Skeletal muscle tissue (tissue), 4 donors: Measurements from ENCODE around the gene VMO1. TPM values are rescaled to one million over a fixed set of nuclear protein-coding genes. Genes with fewer than 3 reads are reported as not detected.

Experiments used
- H3K27ac ChIP-seq: one replicate; pipeline ENCODE4 v1.7.0; 2013; ENCODE audit warnings: mild to moderate bottlenecking, low read depth, low read length, inconsistent platforms
- H3K27me3 ChIP-seq, 3 donors: one replicate each; pipeline ENCODE4 v1.7.0; 2013; ENCODE audit warnings: low read length in 3 of 3; ENCODE audit not compliant: control insufficient read depth in 3 of 3, insufficient read depth in 3 of 3
- H3K36me3 ChIP-seq, 3 donors: one replicate each; pipeline ENCODE4 v1.7.0; 2013; ENCODE audit warnings: low read length in 3 of 3; ENCODE audit not compliant: control insufficient read depth in 3 of 3, insufficient read depth in 3 of 3
- H3K4me1 ChIP-seq, 3 donors: one replicate each; pipeline ENCODE4 v1.7.0; 2013; ENCODE audit warnings: low read length in 3 of 3, mild to moderate bottlenecking in 3 of 3; ENCODE audit not compliant: control insufficient read depth in 3 of 3, insufficient read depth in 3 of 3
- H3K4me3 ChIP-seq, 3 donors: one replicate each; pipeline ENCODE4 v1.7.0; 2013; ENCODE audit warnings: low read length in 3 of 3
- H3K9ac ChIP-seq, 3 donors: one replicate each; pipeline ENCODE4 v1.7.0; 2013; ENCODE audit warnings: low read length in 3 of 3, mild to moderate bottlenecking in 3 of 3, moderate library complexity in 2 of 3, low read depth in 1 of 3
- H3K9me3 ChIP-seq, 3 donors: one replicate each; pipeline ENCODE4 v1.7.0; 2013; ENCODE audit warnings: low read length in 3 of 3; ENCODE audit not compliant: control insufficient read depth in 3 of 3
- total RNA-seq: library from RNA; depleted of rRNA; stranded (reverse); fragments of >200 nt; gene quantifications from one replicate; pipeline ENCODE4 v1.2.3, GENCODE V29; 2014
- donor health status: Osteomylitis.

Gene VMO1
- total RNA-seq, 1 donor from 2014 or later: 4.7 TPM

GRCh38 chr17:4735876-4736651 is 50.1 kb downstream of the VMO1 start:
- Histone ChIP-seq H3K4me1 (peaks cover 16 to 32% (median 23%) of the 10 kb centered on the region in 3 donors), H3K9me3 (no peaks in the 10 kb centered on the region), H3K27ac (peak overlapping the region; percentile 9), H3K4me3 (no peak overlapping the region), H3K9ac (no peak overlapping the region), H3K36me3 (peaks cover 4 to 11% (median 8%) of the 10 kb centered on the region in 3 donors), H3K27me3 (peaks cover 12 to 26% (median 23%) of the 10 kb centered on the region in 3 donors)

Other genes starting within 250 kb of the VMO1 start
- 30.3 TPM for gene MYBBP1A, start 231.0 kb downstream of the VMO1 start, total RNA-seq
- not detected for gene GGT6, start 225.8 kb downstream of the VMO1 start, total RNA-seq
- gene SMTNL2, start 201.8 kb downstream of the VMO1 start, total RNA-seq: 74.1 TPM
- 0.52 TPM for gene ALOX15, start 144.7 kb downstream of the VMO1 start, total RNA-seq
- 23.5 TPM for gene PELP1, start 82.2 kb downstream of the VMO1 start, total RNA-seq
- 7.3 TPM for gene ARRB2, start 75.7 kb downstream of the VMO1 start, total RNA-seq
- gene MED11, start 54.9 kb downstream of the VMO1 start, total RNA-seq: 6.3 TPM
- 0.52 TPM for gene ZMYND15, start 46.5 kb downstream of the VMO1 start, total RNA-seq
- 1.6 TPM for gene CXCL16, start 46.4 kb downstream of the VMO1 start, total RNA-seq
- gene TM4SF5, start 14.5 kb downstream of the VMO1 start, total RNA-seq: not detected
- gene GLTPD2, start 2.6 kb upstream of the VMO1 start, total RNA-seq: not detected
- 105 TPM for gene PSMB6, start 9.8 kb upstream of the VMO1 start, total RNA-seq
- gene PLD2, start 20.8 kb upstream of the VMO1 start, total RNA-seq: 9.9 TPM
- 13.0 TPM for gene MINK1, start 47.0 kb upstream of the VMO1 start, total RNA-seq
- 2.6 TPM for gene C17orf107, start 113.2 kb upstream of the VMO1 start, total RNA-seq
- 1.0 TPM for gene CHRNE, start 116.7 kb upstream of the VMO1 start, total RNA-seq
- under 0.01 TPM for gene GP1BA, start 145.9 kb upstream of the VMO1 start, total RNA-seq
- 59.5 TPM for gene SLC25A11, start 153.7 kb upstream of the VMO1 start, total RNA-seq
- 12.0 TPM for gene RNF167, start 153.9 kb upstream of the VMO1 start, total RNA-seq
- 137 TPM for gene PFN1, start 162.2 kb upstream of the VMO1 start, total RNA-seq
- 2,880 TPM for gene ENO3, start 164.8 kb upstream of the VMO1 start, total RNA-seq
- 51.7 TPM for gene SPAG7, start 181.5 kb upstream of the VMO1 start, total RNA-seq
- gene CAMTA2, start 201.3 kb upstream of the VMO1 start, total RNA-seq: 4.7 TPM
- not detected for gene INCA1, start 211.2 kb upstream of the VMO1 start, total RNA-seq
- gene KIF1C, start 211.6 kb upstream of the VMO1 start, total RNA-seq: 47.5 TPM
- gene SLC52A1, start 249.1 kb upstream of the VMO1 start, total RNA-seq: not detected